Measurements from ENCODE around the gene LRRC46.

The LRRC46 gene

DNA sequence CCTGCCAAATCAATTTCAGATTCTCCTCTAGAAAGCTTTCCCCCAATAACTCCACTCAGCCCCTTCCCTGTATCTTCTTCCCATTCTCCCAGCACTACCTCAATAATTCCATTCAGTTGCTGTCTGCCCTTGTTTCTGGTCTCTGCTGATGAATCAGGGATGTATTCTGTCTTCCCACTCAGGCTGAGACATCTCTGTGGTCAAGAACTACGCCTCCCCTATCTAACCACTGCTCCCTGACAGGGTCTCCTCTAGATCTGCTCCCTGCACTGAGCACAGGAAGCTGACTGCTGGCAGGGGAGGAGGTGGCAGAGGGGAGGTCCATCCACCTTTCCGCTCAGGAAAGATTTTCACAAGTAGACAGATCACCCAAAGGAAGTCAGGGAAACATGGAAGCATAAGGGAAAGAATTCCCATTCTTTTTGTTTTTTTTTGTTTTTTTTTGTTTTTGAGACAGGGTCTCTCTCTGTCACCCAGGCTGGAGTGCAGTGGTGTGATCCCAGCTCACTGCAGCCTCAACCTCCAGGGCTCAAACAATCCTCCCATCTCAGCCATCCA is 47.6 kb downstream of the LRRC46 start:
- no peak for DNase-seq

DNA sequence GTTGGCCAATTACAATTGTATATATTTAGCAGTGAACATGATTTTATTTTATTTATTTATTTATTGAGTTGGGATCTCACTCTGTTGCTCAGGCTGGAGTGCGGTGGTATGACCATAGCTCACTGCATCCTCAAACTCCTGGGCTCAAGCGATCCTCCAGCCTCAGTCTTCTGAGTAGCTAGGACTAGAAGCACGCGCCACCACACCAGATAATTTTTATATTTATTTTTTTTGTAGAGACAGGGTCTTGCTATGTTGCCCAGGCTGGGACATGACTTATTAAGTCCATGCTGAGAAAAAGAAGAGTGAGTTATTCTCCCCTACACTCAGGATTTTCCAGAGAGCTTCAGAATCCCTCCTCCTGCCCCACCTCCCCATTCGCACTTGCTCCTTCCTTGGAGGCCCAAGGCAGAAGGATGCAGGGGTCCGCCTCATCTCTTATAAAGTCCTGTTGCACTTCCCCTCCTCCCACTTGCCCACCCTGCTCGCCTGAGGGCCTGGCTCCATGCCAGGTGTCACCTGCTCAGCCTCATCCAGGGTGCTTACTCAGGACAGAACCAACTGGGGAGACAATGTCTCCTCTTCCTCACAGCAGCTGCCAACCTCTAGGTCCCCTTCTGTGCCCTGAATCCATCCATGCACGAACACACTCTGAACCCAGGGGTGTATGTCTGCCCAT is 48.4 kb downstream of the LRRC46 start:
- DNase-seq = no peak

GRCh38 chr17:47882247-47882646 is 50.8 kb downstream of the LRRC46 start:
- DNase-seq = no peak

DNA sequence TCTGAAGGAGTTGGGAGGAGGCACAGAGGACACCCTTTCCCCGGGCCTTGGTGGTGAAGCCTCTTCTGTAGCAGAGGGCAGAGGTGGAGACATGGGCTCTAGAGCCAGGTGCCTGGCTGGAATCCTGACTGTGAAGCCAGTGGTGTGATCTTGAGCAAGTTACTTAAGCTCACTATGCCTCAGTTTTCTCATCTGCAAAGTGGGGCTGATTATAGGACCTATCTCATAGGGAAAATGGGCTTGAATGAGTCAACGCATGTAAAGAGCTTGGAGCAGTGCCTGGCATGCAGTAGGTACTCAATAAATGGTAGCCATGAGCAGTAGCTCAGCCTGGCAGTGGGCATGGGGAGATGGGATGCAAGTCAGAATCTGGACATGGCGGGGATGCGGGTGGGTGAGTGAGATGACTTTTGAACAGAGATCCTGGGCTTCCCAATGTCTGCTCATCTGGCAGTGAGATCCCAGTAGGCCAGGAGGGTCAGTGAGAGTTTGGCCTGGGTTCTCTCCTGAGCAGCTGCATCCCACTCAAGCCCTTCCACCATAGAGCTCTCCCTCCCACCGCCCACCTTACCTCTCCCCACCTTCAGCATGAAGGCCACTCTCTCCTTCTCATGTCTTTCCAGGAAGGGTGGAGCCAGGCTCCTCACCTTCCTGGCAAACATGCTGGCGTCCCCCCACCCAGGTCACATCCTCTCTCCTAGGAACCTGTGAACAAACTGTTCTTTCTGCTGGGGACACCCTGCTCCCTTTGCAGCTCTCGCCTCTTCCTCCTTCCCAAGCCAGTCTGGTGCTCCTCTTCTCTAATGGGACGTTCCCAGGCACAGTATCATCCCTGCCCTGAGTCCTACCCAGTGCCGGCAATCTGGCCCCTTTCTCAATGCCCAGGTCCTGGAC is 51.5 kb downstream of the LRRC46 start:
- DNase-seq = no peak

DNA sequence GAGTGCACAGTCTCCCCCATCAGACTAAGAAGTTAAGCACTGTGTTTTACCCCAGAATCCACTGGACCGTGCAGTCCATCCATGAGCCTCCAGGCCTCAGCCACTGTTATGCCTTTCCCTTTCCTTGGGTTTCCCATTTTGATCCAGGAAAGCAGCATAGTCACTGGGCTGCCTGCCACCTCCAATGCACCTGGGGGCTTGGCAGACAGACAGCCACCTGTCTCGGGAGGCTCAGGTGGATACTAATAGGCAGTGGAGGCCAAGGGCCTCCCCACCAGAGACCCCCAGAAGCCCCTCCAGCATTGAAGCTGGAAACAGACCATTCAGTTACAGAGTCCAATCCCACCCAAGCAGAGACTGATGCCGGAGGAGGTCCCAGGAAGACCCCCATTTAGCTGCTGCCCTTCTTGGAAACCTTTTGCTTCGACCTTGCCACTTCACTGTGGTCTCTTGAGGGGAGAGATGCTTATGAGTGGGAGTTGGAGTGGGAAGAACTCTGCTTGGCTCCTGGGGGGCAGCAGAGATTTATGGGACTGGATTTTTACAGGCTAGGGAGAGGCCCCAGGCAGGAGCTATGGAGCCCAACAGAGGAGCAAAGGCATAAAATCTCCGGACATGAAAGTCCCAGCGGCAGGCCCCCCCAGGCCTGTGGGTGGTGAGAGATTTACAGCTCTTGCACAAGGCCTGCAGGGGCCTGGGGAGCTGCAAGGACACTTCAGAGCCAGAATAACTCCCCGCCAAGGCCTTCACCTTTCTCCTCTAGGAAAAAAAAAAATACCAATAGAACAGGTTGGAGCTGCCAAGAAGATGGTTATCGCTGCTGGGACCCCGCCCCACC is 52.3 kb downstream of the LRRC46 start:
- DNase-seq = no peak

DNA sequence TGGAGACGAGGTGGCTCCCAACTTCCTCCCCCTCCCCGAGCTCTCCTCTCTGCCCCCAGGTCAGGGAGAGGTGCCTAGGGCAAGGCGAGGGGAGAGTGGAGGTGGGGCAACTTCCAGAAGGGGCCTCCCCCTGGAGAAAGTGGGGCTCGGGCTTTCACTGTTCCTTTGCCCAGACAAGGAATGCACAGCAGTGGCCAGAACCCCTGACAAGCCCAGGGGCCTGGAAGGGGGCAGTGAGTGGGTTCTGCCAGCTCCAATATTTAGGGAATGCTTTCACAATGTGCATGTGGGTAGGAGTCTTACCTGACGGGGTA is 52.9 kb downstream of the LRRC46 start:
- no peak for DNase-seq

DNA sequence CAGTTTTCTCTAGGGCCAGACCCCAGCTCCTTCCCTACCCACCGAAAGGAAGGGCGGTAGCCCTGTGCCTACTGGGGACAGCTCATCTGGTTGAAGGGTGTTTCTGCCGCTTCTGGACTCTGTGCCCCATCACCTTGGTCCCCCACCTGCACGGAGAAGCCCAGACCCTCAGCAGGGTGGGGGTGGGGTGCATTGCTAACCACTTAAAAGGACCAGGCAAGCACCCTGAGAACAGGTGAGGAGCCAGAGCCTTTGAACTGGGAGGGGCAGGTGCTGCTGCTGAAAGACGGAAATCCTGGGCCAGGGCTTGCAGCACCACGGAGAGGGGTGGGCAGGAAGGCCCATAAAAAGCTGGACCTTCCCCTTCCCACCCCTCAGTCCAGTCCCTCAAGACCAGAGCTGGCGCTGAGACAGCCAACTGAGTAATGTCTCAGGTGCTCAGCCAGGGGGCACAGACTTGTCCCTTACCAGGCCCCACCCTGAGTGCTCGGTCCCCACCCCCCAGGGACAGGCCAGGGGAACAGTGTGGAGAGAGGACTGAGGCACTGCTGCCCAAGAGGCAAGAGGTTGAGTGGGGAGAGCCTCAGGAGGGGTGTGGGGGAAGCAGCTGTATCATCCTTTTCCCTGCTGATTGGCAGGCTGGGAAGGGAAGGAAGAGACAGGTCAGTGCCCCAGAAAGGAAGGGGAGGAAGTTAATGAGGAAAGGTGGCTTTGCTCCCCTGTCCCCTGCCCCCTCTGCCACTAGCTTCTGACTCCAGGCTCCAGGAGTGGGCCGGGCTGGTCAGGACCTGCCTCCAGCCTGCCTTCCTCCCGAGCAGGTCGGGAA is 53.6 kb downstream of the LRRC46 start:
- no peak for DNase-seq
